Camera-type eye (tissue), 1 donor: ENCODE results near the gene SYTL3. TPM values are rescaled to one million over a fixed set of nuclear protein-coding genes. Genes with fewer than 3 reads are reported as not detected.

ENCODE experiments used
- total RNA-seq: library from RNA; depleted of rRNA; stranded (reverse); fragments of >200 nt; gene quantifications from one replicate; pipeline ENCODE4 v1.2.3, GENCODE V29; 2014

Gene SYTL3
- total RNA-seq = 3.2 TPM

GRCh38 chr6:158649289-158650143 lies at the start of gene SYTL3:
Gene SYTL3 (plus strand): TSS chr6:158650054. CDS start chr6:158663269, 13,215 bp downstream.

GRCh38 chr6:158644231-158645063 lies 5.4 kb upstream of the SYTL3 start, which contains the start of gene DYNLT1:
Gene DYNLT1 (minus strand): TSS chr6:158644743. CDS start chr6:158644708, 35 bp downstream.

Other genes with a start within 250 kb of the SYTL3 start
- 41.0 TPM for gene TMEM181, start 90.0 kb upstream of the SYTL3 start, total RNA-seq
- 49.7 TPM for gene DYNLT1, start 5.3 kb upstream of the SYTL3 start, total RNA-seq
- gene EZR, start 169.3 kb downstream of the SYTL3 start, total RNA-seq = 77.2 TPM